Neural cell (in vitro differentiated cells): ENCODE measurements around the gene CLDN7. TPM values are rescaled to one million over a fixed set of nuclear protein-coding genes. Genes with fewer than 3 reads are reported as not detected.

Source experiments
- H2AFZ ChIP-seq: fragments of 200-600, 300-800 bp; sonication (generic), shearing (Covaris generic); 2 replicates; pipeline ENCODE4 v1.6.0; 2014; ENCODE audit warnings: low read depth, mild to moderate bottlenecking, antibody characterized with exemption, low read length, moderate library complexity
- H3F3A ChIP-seq: fragments of 200-600 bp; shearing (Covaris generic); 2 replicates; pipeline ENCODE4 v1.6.1; 2016; ENCODE audit warnings: mild to moderate bottlenecking, moderate library complexity, mixed read lengths, antibody characterized with exemption, low read length; ENCODE audit not compliant: insufficient read depth, poor library complexity, severe bottlenecking
- H3K27ac ChIP-seq: fragments of 200-600, 300-800 bp; sonication (generic), shearing (Covaris generic); 2 replicates; pipeline ENCODE4 v1.5.1; 2014; ENCODE audit warnings: mild to moderate bottlenecking, low read length, moderate library complexity
- H3K27me3 ChIP-seq: fragments of 300-800, 200-600 bp; sonication (generic), shearing (Covaris generic); 2 replicates; pipeline ENCODE4 v1.6.0; 2014; ENCODE audit warnings: mild to moderate bottlenecking, low read depth, low read length, moderate library complexity; ENCODE audit not compliant: insufficient read depth
- H3K36me3 ChIP-seq: fragments of 300-800, 200-600 bp; sonication (generic), shearing (Covaris generic); 2 replicates; pipeline ENCODE4 v1.5.1; 2014; ENCODE audit warnings: mild to moderate bottlenecking, antibody characterized with exemption, low read length, moderate library complexity; ENCODE audit not compliant: insufficient read depth
- H3K4me2 ChIP-seq: fragments of 300-800, 200-600 bp; sonication (generic), shearing (Covaris generic); 2 replicates; pipeline ENCODE4 v1.6.0; 2014; ENCODE audit warnings: mild to moderate bottlenecking, low read length
- H3K4me3 ChIP-seq: fragments of 300-800, 200-600 bp; sonication (generic), shearing (Covaris generic); 2 replicates; pipeline ENCODE4 v1.5.1; 2014; ENCODE audit warnings: mild to moderate bottlenecking, low read length, moderate library complexity
- H3K79me2 ChIP-seq: fragments of 200-600 bp; shearing (Covaris generic); replicated peaks from 2 replicates; pipeline ENCODE4 v1.6.0; 2014; ENCODE audit warnings: mild to moderate bottlenecking, low read length, moderate library complexity; ENCODE audit not compliant: insufficient read depth
- H3K9ac ChIP-seq: fragments of 300-800, 200-600 bp; sonication (generic), shearing (Covaris generic); 2 replicates; pipeline ENCODE4 v1.6.1; 2016; ENCODE audit warnings: mild to moderate bottlenecking, low read length, mixed read lengths
- H3K9me2 ChIP-seq: fragments of 200-600 bp; shearing (Covaris generic); 2 replicates; pipeline ENCODE4 v1.6.1; 2016; ENCODE audit warnings: mild to moderate bottlenecking, low read length, mixed read lengths; ENCODE audit not compliant: insufficient read depth
- H3K9me3 ChIP-seq: fragments of 200-600, 300-800 bp; sonication (generic), shearing (Covaris generic); 2 replicates; pipeline ENCODE4 v1.6.1; 2016; ENCODE audit warnings: mild to moderate bottlenecking, mixed run types, low read length, moderate library complexity, mixed read lengths
- H4K20me1 ChIP-seq: fragments of 200-600 bp; shearing (Covaris generic); 2 replicates; pipeline ENCODE4 v1.6.1; 2016; ENCODE audit warnings: mild to moderate bottlenecking, mixed run types; ENCODE audit not compliant: insufficient read depth
- EP300 ChIP-seq: fragments of 450-650 bp; conservative IDR thresholded peaks from 2 replicates; pipeline ENCODE4 v1.6.1; 2014; ENCODE audit warnings: antibody characterized with exemption, mild to moderate bottlenecking, moderate library complexity; ENCODE audit not compliant: poor library complexity, severe bottlenecking
- EZH2 ChIP-seq: fragments of 200-600, 300-800 bp; shearing (Covaris generic), sonication (generic); IDR thresholded peaks from 2 replicates; pipeline ENCODE4 v1.6.1; 2014; ENCODE audit warnings: antibody characterized with exemption, low read length, borderline replicate concordance, mild to moderate bottlenecking; ENCODE audit not compliant: insufficient read depth, poor library complexity, severe bottlenecking
- MXI1 ChIP-seq: fragments of 450-650 bp; conservative IDR thresholded peaks from 2 replicates; pipeline ENCODE4 v1.6.1; 2014; ENCODE audit warnings: antibody characterized with exemption, mild to moderate bottlenecking; ENCODE audit not compliant: poor library complexity, severe bottlenecking
- POLR2AphosphoS5 ChIP-seq: IDR thresholded peaks from 2 replicates; pipeline ENCODE4 v1.6.1; 2012
- RAD21 ChIP-seq: fragments of 450-650 bp; conservative IDR thresholded peaks from 2 replicates; pipeline ENCODE4 v1.6.1; 2014; ENCODE audit warnings: antibody characterized with exemption, mild to moderate bottlenecking, moderate library complexity
- REST ChIP-seq: IDR thresholded peaks from 2 replicates; pipeline ENCODE4 v1.6.1; 2012; ENCODE audit warnings: borderline replicate concordance
- SMC3 ChIP-seq: fragments of 450-650 bp; conservative IDR thresholded peaks from 2 replicates; pipeline ENCODE4 v1.6.1; 2014; ENCODE audit warnings: antibody characterized with exemption, mild to moderate bottlenecking, moderate library complexity; ENCODE audit not compliant: poor library complexity
- TAF1 ChIP-seq: IDR thresholded peaks from 2 replicates; pipeline ENCODE4 v1.6.1; 2012; ENCODE audit warnings: low read depth
- polyA plus RNA-seq: library from polyadenylated mRNA; depleted of rRNA; stranded (reverse); fragments of >200 nt; gene quantifications from 2 replicates; pipeline ENCODE4 v1.2.3, GENCODE V29; 2014
- TF ChIP-seq, protein P1 (sequence below): fragments of 450-650 bp; IDR thresholded peaks from 2 replicates; pipeline ENCODE4 v1.5.1; 2014; ENCODE audit warnings: antibody characterized with exemption, mild to moderate bottlenecking, moderate library complexity; ENCODE audit not compliant: poor library complexity, severe bottlenecking

Gene CLDN7
- polyA plus RNA-seq, 1 donor from 2014 or later, result 0.27 TPM

DNA sequence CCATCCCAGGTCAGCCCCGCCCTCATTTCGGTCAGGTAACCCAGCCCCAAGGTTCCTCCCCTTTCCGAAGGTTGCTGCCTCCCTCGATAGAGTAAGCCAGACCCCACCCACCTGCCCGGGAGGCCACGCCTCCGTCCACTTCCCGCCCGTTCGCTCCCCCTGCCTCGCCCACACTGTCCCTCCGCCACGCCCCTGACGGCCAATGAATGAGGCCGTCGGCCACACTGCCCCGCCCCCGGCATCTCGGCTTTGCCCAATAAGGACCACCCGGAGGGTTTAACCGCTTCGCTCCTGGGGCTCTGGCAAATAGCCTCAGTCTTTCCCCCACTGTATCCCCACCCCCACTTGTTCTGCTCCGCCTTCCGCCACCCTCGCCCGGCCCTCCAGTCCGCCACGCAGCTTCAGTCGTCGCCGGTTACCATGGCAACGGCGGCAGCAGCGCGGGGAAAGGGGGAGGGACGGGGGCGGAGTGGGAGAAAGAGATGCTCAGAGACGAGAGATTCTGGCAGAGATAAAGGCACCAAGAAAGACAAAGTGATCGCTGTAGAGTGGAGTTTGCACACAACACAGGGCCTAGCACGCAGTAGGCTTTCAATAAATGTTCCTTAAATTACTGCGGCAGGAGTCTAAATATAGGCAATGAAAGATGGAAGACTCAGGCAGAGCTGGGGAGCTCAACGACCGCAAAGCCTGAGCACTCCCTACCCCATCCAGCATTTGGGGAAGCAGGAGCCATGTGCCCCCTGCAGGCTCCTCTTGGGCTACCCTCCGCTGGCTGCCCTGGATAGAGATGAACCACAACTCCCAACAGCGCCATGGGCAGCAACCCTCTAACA is 47.8 kb downstream of the CLDN7 start:
- TF ChIP-seq EZH2 (no peak), RAD21 (peak; percentile 56), TAF1 (peak; percentile 64), REST (no peak), SMC3 (peak; percentile 62), POLR2AphosphoS5 (peak; percentile 82), EP300 (peak; percentile 45), MXI1 (peak; percentile 43)
- TF ChIP-seq, protein P1, sequence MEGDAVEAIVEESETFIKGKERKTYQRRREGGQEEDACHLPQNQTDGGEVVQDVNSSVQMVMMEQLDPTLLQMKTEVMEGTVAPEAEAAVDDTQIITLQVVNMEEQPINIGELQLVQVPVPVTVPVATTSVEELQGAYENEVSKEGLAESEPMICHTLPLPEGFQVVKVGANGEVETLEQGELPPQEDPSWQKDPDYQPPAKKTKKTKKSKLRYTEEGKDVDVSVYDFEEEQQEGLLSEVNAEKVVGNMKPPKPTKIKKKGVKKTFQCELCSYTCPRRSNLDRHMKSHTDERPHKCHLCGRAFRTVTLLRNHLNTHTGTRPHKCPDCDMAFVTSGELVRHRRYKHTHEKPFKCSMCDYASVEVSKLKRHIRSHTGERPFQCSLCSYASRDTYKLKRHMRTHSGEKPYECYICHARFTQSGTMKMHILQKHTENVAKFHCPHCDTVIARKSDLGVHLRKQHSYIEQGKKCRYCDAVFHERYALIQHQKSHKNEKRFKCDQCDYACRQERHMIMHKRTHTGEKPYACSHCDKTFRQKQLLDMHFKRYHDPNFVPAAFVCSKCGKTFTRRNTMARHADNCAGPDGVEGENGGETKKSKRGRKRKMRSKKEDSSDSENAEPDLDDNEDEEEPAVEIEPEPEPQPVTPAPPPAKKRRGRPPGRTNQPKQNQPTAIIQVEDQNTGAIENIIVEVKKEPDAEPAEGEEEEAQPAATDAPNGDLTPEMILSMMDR, result peak; percentile 81
- H3K9me3 ChIP-seq, result no peaks in the 10 kb centered on the region
- peaks cover 4% of the 10 kb centered on the region for H3F3A ChIP-seq
- H3K9ac ChIP-seq, result peak overlapping the region; percentile 92
- no peaks in the 10 kb centered on the region for H3K9me2 ChIP-seq
- H2AFZ ChIP-seq, result no peak overlapping the region
- H3K27me3 ChIP-seq, result no peaks in the 10 kb centered on the region
- peak overlapping the region; percentile 98 for H3K27ac ChIP-seq
- no peaks in the 10 kb centered on the region for H3K36me3 ChIP-seq
- peak overlapping the region; percentile 97 for H3K4me2 ChIP-seq
- H4K20me1 ChIP-seq, result no peaks in the 10 kb centered on the region
- peaks cover 69% of the 10 kb centered on the region for H3K79me2 ChIP-seq
- peak overlapping the region; percentile 82 for H3K4me3 ChIP-seq

- Histone ChIP-seq H3K9me2 (no peaks in the 10 kb centered on the region), H3F3A (peaks cover 4% of the 10 kb centered on the region), H3K27ac (peak overlapping the region; percentile 98), H4K20me1 (no peaks in the 10 kb centered on the region), H3K4me2 (peak overlapping the region; percentile 98), H3K9ac (peak overlapping the region; percentile 92), H3K79me2 (peaks cover 70% of the 10 kb centered on the region), H3K36me3 (no peaks in the 10 kb centered on the region), H3K27me3 (no peaks in the 10 kb centered on the region), H2AFZ (no peak overlapping the region), H3K9me3 (no peaks in the 10 kb centered on the region), H3K4me3 (peak overlapping the region; percentile 82)
- no peak for TF ChIP-seq REST
- peak; percentile 87 for TF ChIP-seq EP300
- TF ChIP-seq RAD21, result peak; percentile 85
- TF ChIP-seq TAF1, result peak; percentile 40
- TF ChIP-seq, protein P1, result peak; percentile 99
- no peak for TF ChIP-seq EZH2
- TF ChIP-seq POLR2AphosphoS5, result no peak
- peak; percentile 95 for TF ChIP-seq MXI1
- TF ChIP-seq SMC3, result peak; percentile 93
These were observed 48.4 kb downstream of the CLDN7 start for GRCh38 chr17:7213895-7214299.
